Measurements from ENCODE around the gene PCMTD2.

GRCh38 chr20:64257107-64257757 is 1.7 kb downstream of the PCMTD2 start:
- no peak for TF ChIP-seq CTCF (IDR thresholded peaks at IDR 0.05)
- no peak for TF ChIP-seq POLR2AphosphoS5 (IDR thresholded peaks at IDR 0.05)
- no peak for TF ChIP-seq EP300 (IDR thresholded peaks at IDR 0.05)
- TF ChIP-seq POLR2A (IDR thresholded peaks at IDR 0.05): no peak

Data from stomach (tissue), 4 donors.